ENCODE results near the gene CACTIN. TPM values are rescaled to one million over a fixed set of nuclear protein-coding genes. Genes with fewer than 3 reads are reported as not detected.

The CACTIN gene
- total RNA-seq, 1 experiment from 2014 or later, result 33.2 TPM

DNA sequence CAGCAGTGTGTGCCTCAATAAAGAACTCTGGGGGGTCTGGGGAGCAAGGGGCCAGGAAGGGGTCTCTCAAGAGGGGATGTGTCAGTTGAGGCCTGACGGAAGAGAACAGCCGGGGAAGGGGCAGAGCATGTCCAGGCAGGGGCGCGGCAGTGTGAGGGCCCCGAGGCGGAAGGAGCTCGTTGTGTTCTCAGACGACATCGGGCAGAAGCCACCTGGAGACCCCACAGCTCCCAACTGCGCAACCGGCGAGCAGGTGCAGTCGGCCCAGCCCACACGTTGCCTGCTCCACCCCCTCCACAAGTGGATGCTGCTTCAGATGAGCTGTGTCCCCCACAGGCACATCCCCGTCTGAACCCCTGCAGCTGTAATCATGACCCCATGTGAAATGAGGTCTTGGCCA is 4.9 kb downstream of the CACTIN start:
- Histone ChIP-seq H3K9me3 (ENCODE audit: control insufficient read depth in 1 of 2, insufficient read depth in 1 of 2, low read depth in 1 of 2, low read length in 2 of 2) (no peaks in the 10 kb centered on the region), H4K20me1 (ENCODE audit: insufficient read depth) (peaks cover 5% of the 10 kb centered on the region; the same call in 1 of the 2 replicates), H3K9me2 (ENCODE audit: insufficient read depth) (no peaks in the 10 kb centered on the region), H3K4me3 (replicated peaks in 1 of 2; ENCODE audit: low read depth in 1 of 2, low read length in 2 of 2) (no peak overlapping the region), H3K9ac (ENCODE audit: low read length) (no peak overlapping the region), H3K27ac (ENCODE audit: low read depth, low read length) (no peak overlapping the region), H3K79me2 (ENCODE audit: insufficient read depth, low read length) (peaks cover 32% of the 10 kb centered on the region), H3K36me3 (ENCODE audit: control insufficient read depth in 1 of 2, insufficient read depth in 2 of 2, low read length in 2 of 2) (peaks cover 0 to 5% of the 10 kb centered on the region in 2 experiments; a peak in 2 of 4 replicates), H3K27me3 (ENCODE audit: insufficient read depth, low read length) (no peaks in the 10 kb centered on the region), H3K4me2 (ENCODE audit: low read length) (no peak overlapping the region), H2AFZ (ENCODE audit: low read depth, low read length, poor library complexity, severe bottlenecking) (no peak overlapping the region), H3K4me1 (ENCODE audit: control insufficient read depth in 1 of 2, insufficient read depth in 2 of 2, low read length in 2 of 2) (peaks cover 7 to 14% of the 10 kb centered on the region in 2 experiments; a peak in 3 of 4 replicates)
- ChIA-PET RAD21 (ENCODE audit: low non-redundant PET in 1 of 2, low total read pairs in 2 of 2, uncharacterized antibody in 2 of 2, unreplicated experiment in 2 of 2) (no interaction called here), POLR2A (no interaction called here), CTCF (no interaction called here)
- intact Hi-C loops (cut with micrococcal nuclease), result no loop called here
- DNase-seq (ENCODE audit: low read depth, low spot score) (no peak), ATAC-seq (no peak)
- no peak for TF ChIP-seq CEBPB (IDR thresholded peaks at IDR 0.05; ENCODE audit: low read depth)
- TF ChIP-seq CTCF (IDR thresholded peaks at IDR 0.05 in 2 of 3, conservative IDR thresholded peaks at IDR 0.05 in 1 of 3; ENCODE audit: borderline replicate concordance in 1 of 3, insufficient read depth in 1 of 3, low read depth in 2 of 3, low read length in 2 of 3), result no peak
- no peak for TF ChIP-seq RAD21 (IDR thresholded peaks at IDR 0.05; ENCODE audit: low read depth)
- no peak for TF ChIP-seq POLR2AphosphoS5 (IDR thresholded peaks at IDR 0.05; ENCODE audit: low read depth, low read length)
- no peak for TF ChIP-seq ZFX (IDR thresholded peaks at IDR 0.05)
- no peak for TF ChIP-seq REST (IDR thresholded peaks at IDR 0.05; ENCODE audit: low read depth)
- TF ChIP-seq SP1 (IDR thresholded peaks at IDR 0.05; ENCODE audit: low read depth), result no peak
- TF ChIP-seq ZNF274 (IDR thresholded peaks at IDR 0.05; ENCODE audit: low read depth, low read length), result no peak
- no peak for TF ChIP-seq SRF (IDR thresholded peaks at IDR 0.05; ENCODE audit: low read depth)
- no peak for TF ChIP-seq EGR1 (IDR thresholded peaks at IDR 0.05; ENCODE audit: low read depth)
- no peak for TF ChIP-seq POLR2A (IDR thresholded peaks at IDR 0.05; ENCODE audit: borderline replicate concordance, extremely low read depth, insufficient read depth, insufficient read length)
- no peak for TF ChIP-seq ELF1 (IDR thresholded peaks at IDR 0.05; ENCODE audit: borderline replicate concordance, low read depth)
- no peak for TF ChIP-seq YY1 (IDR thresholded peaks at IDR 0.05; ENCODE audit: extremely low read depth, insufficient replicate concordance, low read depth, low read length)
- no peak for TF ChIP-seq JUND (IDR thresholded peaks at IDR 0.05)
- TF ChIP-seq CBX3 (IDR thresholded peaks at IDR 0.05; ENCODE audit: low read depth), result no peak
- TF ChIP-seq EZH2 (IDR thresholded peaks at IDR 0.05), result no peak
- TF ChIP-seq TCF7L2 (IDR thresholded peaks at IDR 0.05; ENCODE audit: borderline replicate concordance, extremely low read depth, insufficient read depth, insufficient read length), result no peak
- no peak for TF ChIP-seq EZH2phosphoT487 (IDR thresholded peaks at IDR 0.05; ENCODE audit: borderline replicate concordance)
- TF ChIP-seq, protein P1, sequence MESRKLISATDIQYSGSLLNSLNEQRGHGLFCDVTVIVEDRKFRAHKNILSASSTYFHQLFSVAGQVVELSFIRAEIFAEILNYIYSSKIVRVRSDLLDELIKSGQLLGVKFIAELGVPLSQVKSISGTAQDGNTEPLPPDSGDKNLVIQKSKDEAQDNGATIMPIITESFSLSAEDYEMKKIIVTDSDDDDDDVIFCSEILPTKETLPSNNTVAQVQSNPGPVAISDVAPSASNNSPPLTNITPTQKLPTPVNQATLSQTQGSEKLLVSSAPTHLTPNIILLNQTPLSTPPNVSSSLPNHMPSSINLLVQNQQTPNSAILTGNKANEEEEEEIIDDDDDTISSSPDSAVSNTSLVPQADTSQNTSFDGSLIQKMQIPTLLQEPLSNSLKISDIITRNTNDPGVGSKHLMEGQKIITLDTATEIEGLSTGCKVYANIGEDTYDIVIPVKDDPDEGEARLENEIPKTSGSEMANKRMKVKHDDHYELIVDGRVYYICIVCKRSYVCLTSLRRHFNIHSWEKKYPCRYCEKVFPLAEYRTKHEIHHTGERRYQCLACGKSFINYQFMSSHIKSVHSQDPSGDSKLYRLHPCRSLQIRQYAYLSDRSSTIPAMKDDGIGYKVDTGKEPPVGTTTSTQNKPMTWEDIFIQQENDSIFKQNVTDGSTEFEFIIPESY (IDR thresholded peaks at IDR 0.05; ENCODE audit: extremely low read depth, insufficient replicate concordance, low read length), result no peak
- no TSS peak for BruUV-seq (replicated peaks)
